GM13976 (cell line): ENCODE data around the gene DGKH.
A peak's percentile ranks its signal among the peaks of the same experiment; 100 is the strongest.

Experiments
- DNase-seq: peaks from one replicate; pipeline ENCODE4 v3.0.0; 2012; ENCODE audit warnings: low spot score
- CTCF ChIP-seq: IDR thresholded peaks from 2 replicates; pipeline ENCODE4 v1.5.1; 2012; ENCODE audit warnings: borderline replicate concordance, mild to moderate bottlenecking; ENCODE audit not compliant: insufficient read depth; ENCODE audit errors: extremely low read depth, missing control alignments, control extremely low read depth
- in situ Hi-C: fragments of 300-500 bp; cut with MboI; formaldehyde crosslinking; loops from one replicate; pipeline ENCODE4 v1.12.0; 2022; ENCODE audit warnings: low sequenced_read_pairs, mixed read lengths, inconsistent platforms; ENCODE audit not compliant: unreplicated experiment

The DGKH gene

DNA sequence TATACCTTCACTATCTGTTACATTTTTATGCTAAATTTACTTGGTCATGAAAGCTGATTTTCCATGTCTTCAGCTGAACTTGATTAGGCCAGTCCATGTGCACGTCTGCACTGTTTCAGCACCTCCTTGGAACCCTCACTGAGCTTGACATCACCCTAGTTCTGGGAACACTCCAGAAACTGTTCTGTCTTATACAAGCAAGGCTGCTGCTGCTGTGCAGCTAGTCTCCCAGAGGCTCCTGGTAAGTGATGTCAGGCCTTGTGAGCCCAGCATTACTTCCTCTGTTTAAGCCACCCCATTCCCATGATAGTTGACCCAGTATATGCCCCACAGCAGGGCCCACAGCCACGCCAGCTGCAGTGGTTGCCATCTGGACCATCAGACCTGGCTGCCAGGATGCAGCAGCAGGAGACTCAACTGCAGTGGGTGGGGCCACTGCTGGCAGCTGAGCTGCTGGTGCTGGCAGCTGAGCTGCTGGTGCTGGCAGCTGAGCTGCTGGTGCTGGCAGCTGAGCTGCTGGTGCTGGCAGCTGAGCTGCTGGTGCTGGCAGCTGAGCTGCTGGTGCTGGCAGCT is 133.0 kb downstream of the DGKH start:
- DNase-seq = peak; percentile 8
- in situ Hi-C loops = no loop called here
- TF ChIP-seq CTCF = no peak

GRCh38 chr13:42189061-42189460 is 140.6 kb downstream of the DGKH start:
- in situ Hi-C loops = no loop called here
- DNase-seq = no peak
- TF ChIP-seq CTCF = no peak

- in situ Hi-C loops = no loop called here
- no peak for DNase-seq
- no peak for TF ChIP-seq CTCF
Measured at GRCh38 chr13:42190529-42190928, 142.1 kb downstream of the DGKH start.

- DNase-seq = no peak
Measured at GRCh38 chr13:42211704-42212464, 163.4 kb downstream of the DGKH start.

DNA sequence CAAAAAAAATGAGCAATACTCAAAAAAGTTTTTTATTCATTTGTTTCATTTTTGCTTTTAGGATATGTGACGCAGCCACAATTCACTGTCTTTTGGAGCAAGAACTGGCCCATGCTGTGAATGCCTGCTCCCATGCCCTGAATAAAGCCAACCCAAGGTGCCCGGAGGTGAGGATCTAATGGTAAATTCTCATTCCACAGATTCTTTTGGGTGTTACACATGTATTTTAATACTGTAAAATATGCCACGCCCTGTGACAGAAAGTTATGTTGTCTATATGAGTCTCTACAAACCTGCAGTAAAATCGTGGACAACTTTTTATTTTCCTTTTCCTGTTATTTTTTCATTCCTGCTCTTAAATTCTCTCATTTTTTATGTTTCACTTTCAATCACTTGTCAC is 166.0 kb downstream of the DGKH start:
- no peak for DNase-seq
- in situ Hi-C loops = no loop called here
- no peak for TF ChIP-seq CTCF

More at GRCh38 chr13:42211704-42212464, 163.4 kb downstream of the DGKH start:
- in situ Hi-C loops = no loop called here
- TF ChIP-seq CTCF = no peak

DNA sequence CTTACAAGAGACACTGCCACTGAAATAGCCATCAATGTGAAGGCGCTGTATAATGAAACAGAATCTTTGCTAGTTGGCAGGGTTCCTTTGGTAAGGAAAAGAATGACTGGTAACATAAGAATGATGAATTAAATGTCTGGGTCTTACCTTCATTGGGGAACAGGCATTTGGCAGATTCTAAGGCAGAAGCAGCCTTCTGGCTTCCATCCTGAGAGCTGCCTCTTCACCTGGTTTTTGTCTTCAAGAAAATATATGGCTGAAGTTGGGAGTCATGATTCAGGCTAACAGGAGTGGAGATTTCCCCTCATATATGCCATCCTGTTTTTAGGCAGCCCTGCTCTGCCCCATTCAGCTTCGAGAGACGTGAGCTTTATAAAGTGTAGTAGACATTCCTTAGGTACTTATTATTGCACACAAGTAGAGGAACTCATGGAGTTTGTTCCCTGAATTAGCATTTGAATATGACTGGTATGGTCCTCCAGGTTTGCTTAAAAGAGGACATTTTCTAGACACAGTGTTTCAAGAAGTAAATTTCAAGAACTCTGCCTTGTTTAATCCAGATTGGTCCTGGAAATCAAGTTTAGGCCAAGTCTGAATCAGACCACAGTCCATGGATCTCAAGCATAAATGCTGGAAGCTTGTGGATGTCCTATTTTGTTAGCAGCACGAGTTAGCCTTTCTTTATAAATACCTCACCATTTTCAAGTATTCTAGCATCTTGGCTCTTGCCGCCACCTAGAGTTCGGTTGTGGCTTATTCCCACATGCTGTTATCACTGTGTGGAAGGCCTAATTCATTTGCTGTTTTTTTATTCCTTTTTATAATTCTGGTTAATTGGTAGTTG is 167.4 kb downstream of the DGKH start:
- peak; percentile 9 for DNase-seq
- in situ Hi-C loops = no loop called here
- TF ChIP-seq CTCF = peak; percentile 36
